A673 (cell line): ENCODE measurements around the gene DNAH1.

Experiments used
- EZH2 ChIP-seq: fragments of 200-600 bp; sonication (generic); IDR thresholded peaks from 2 replicates; pipeline ENCODE4 v1.6.1; 2017; ENCODE audit warnings: borderline replicate concordance, low read depth, mild to moderate bottlenecking, mixed read lengths, antibody characterized with exemption, low read length; ENCODE audit not compliant: poor library complexity, severe bottlenecking
- TF ChIP-seq, protein P1 (sequence below): fragments of 300-800, 200-600 bp; sonication (generic); conservative IDR thresholded peaks from 2 replicates; pipeline ENCODE4 v1.5.1; 2017; ENCODE audit warnings: low read depth, mild to moderate bottlenecking, antibody characterized with exemption, low read length, moderate library complexity, mixed read lengths

DNA sequence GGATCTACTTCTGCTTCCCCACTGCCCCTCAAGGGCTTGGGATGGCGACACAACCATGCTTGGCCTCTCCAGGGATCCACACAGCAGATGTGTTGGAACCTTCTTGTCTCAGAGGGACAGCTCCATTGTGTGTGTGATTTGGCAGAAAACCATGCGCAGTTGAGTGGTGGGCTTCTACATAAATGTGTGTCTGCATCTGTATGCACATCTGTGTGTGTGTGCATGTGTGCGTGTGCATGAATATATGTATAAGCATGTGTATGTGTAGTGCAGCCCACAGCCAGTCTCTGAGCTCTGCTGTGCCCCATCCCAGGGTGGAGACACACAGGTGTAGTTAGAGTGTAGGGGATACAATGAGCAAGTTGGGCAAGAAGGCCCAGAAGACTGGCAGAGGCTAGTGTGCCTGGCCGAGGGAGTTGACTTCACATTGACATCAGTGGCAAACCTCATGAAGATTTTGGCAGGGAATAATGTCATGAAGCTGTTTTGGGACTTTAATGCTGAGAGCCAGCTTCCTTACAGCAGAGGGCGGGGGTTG is 20.4 kb upstream of the DNAH1 start:
- TF ChIP-seq EZH2 = no peak
- TF ChIP-seq, protein P1, sequence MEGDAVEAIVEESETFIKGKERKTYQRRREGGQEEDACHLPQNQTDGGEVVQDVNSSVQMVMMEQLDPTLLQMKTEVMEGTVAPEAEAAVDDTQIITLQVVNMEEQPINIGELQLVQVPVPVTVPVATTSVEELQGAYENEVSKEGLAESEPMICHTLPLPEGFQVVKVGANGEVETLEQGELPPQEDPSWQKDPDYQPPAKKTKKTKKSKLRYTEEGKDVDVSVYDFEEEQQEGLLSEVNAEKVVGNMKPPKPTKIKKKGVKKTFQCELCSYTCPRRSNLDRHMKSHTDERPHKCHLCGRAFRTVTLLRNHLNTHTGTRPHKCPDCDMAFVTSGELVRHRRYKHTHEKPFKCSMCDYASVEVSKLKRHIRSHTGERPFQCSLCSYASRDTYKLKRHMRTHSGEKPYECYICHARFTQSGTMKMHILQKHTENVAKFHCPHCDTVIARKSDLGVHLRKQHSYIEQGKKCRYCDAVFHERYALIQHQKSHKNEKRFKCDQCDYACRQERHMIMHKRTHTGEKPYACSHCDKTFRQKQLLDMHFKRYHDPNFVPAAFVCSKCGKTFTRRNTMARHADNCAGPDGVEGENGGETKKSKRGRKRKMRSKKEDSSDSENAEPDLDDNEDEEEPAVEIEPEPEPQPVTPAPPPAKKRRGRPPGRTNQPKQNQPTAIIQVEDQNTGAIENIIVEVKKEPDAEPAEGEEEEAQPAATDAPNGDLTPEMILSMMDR = no peak
